Smooth muscle cell (in vitro differentiated cells): ENCODE measurements around the gene LIPC. TPM values are rescaled to one million over a fixed set of nuclear protein-coding genes. Genes with fewer than 3 reads are reported as not detected.

ENCODE experiments used
- DNase-seq: peaks from one replicate; lab custom pipeline; 2025; ENCODE audit not compliant: unreplicated experiment; lab: John Stamatoyannopoulos, UW
- H2AFZ ChIP-seq: fragments of 200-600 bp; sonication (generic); 2 replicates; pipeline ENCODE4 v1.6.0; 2016; ENCODE audit warnings: antibody characterized with exemption, low read depth, mild to moderate bottlenecking
- H3F3A ChIP-seq: fragments of 200-600 bp; sonication (generic); 2 replicates; pipeline ENCODE4 v1.6.0; 2017; ENCODE audit warnings: antibody characterized with exemption, low read depth
- H3K27ac ChIP-seq: fragments of 200-600 bp; sonication (generic); 2 replicates; pipeline ENCODE4 v1.5.1; 2016; ENCODE audit warnings: low read depth, mild to moderate bottlenecking
- H3K27me3 ChIP-seq: fragments of 200-600 bp; sonication (generic); 2 replicates; pipeline ENCODE4 v1.6.1; 2016; ENCODE audit warnings: low read depth, mild to moderate bottlenecking
- H3K36me3 ChIP-seq: fragments of 200-600 bp; sonication (generic); 2 replicates; pipeline ENCODE4 v1.5.1; 2016; ENCODE audit warnings: low read depth
- H3K4me1 ChIP-seq: fragments of 200-600 bp; sonication (generic); 2 replicates; pipeline ENCODE4 v1.5.1; 2016; ENCODE audit warnings: low read depth
- H3K4me2 ChIP-seq: fragments of 200-600 bp; sonication (generic); 2 replicates; pipeline ENCODE4 v1.6.0; 2016; ENCODE audit warnings: mild to moderate bottlenecking
- H3K4me3 ChIP-seq: fragments of 200-600 bp; sonication (generic); 2 replicates; pipeline ENCODE4 v1.5.1; 2016; ENCODE audit warnings: mild to moderate bottlenecking
- H3K79me2 ChIP-seq: fragments of 200-600 bp; sonication (generic); 2 replicates; pipeline ENCODE4 v1.6.0; 2016; ENCODE audit warnings: low read depth, mild to moderate bottlenecking
- H3K9ac ChIP-seq: fragments of 200-600 bp; sonication (generic); 2 replicates; pipeline ENCODE4 v1.6.0; 2016; ENCODE audit warnings: low read depth
- H3K9me3 ChIP-seq: fragments of 200-600 bp; sonication (generic); replicated peaks from 2 replicates; pipeline ENCODE4 v1.5.1; 2016; ENCODE audit warnings: low read depth
- H4K20me1 ChIP-seq: fragments of 200-600 bp; sonication (generic); 2 replicates; pipeline ENCODE4 v1.6.0; 2016; ENCODE audit warnings: low read depth
- CTCF ChIP-seq: fragments of 200-600 bp; sonication (generic); IDR thresholded peaks from 2 replicates; pipeline ENCODE4 v1.5.1; 2017; ENCODE audit warnings: borderline replicate concordance, mild to moderate bottlenecking, antibody characterized with exemption; ENCODE audit not compliant: insufficient read depth, poor library complexity, severe bottlenecking
- WGBS: methylation state at CpG from one replicate; pipeline ENCODE4 v1.1.7; 2016; ENCODE audit warnings: low lambda C conversion rate; 5-methylcytosine and 5-hydroxymethylcytosine counted together
- polyA plus RNA-seq: library from polyadenylated mRNA; unstranded; fragments of >200 nt; fragmentation: Nextera tagmentation; extraction: Ambion mirVana; gene quantifications from 2 replicates; pipeline ENCODE4 v1.2.1, GENCODE V29; 2016
- total RNA-seq: library from RNA; depleted of rRNA; stranded (reverse); fragments of >200 nt; gene quantifications from 2 replicates; pipeline ENCODE4 v1.2.3, GENCODE V29; 2014

LIPC gene
- total and polyA plus RNA-seq, 2 experiments from 2014 or later = not detected

GRCh38 chr15:58606577-58607080 lies 174.8 kb downstream of the LIPC start:
- no peak overlapping the region for H3K27ac ChIP-seq
- H3F3A ChIP-seq = no peaks in the 10 kb centered on the region
- TF ChIP-seq CTCF = no peak
- peaks cover 1% of the 10 kb centered on the region for H3K36me3 ChIP-seq
- H3K27me3 ChIP-seq = no peaks in the 10 kb centered on the region
- H3K9me3 ChIP-seq = no peaks in the 10 kb centered on the region
- H3K9ac ChIP-seq = no peak overlapping the region
- peaks cover 21% of the 10 kb centered on the region for H3K79me2 ChIP-seq
- WGBS = 87% methylated on average over 4 of the region's 4 CpGs
- no peak overlapping the region for H3K4me2 ChIP-seq
- peaks cover 4% of the 10 kb centered on the region for H3K4me1 ChIP-seq
- DNase-seq = no peak
- H3K4me3 ChIP-seq = no peak overlapping the region
- H4K20me1 ChIP-seq = peaks cover 12% of the 10 kb centered on the region
- H2AFZ ChIP-seq = no peak overlapping the region

GRCh38 chr15:58608129-58608590 lies 176.4 kb downstream of the LIPC start:
- Histone ChIP-seq H3K27me3 (no peaks in the 10 kb centered on the region), H3K36me3 (no peaks in the 10 kb centered on the region), H3K4me3 (no peak overlapping the region), H3K79me2 (peaks cover 21% of the 10 kb centered on the region), H3K9ac (no peak overlapping the region), H3K27ac (peak overlapping the region; percentile 79), H3K4me2 (peak overlapping the region; percentile 67), H3K4me1 (peaks cover 4% of the 10 kb centered on the region), H2AFZ (no peak overlapping the region), H3F3A (no peaks in the 10 kb centered on the region), H4K20me1 (peaks cover 27% of the 10 kb centered on the region), H3K9me3 (no peaks in the 10 kb centered on the region)
- 29% methylated on average over 5 of the region's 5 CpGs for WGBS
- TF ChIP-seq CTCF = no peak
- DNase-seq = no peak

- no peak for TF ChIP-seq CTCF
- H3K9me3 ChIP-seq = no peaks in the 10 kb centered on the region
- peak overlapping the region; percentile 67 for H3K4me2 ChIP-seq
- no peaks in the 10 kb centered on the region for H3F3A ChIP-seq
- H3K4me1 ChIP-seq = peaks cover 4% of the 10 kb centered on the region
- H3K4me3 ChIP-seq = no peak overlapping the region
- no peak overlapping the region for H2AFZ ChIP-seq
- no peak overlapping the region for H3K9ac ChIP-seq
- H3K27me3 ChIP-seq = no peaks in the 10 kb centered on the region
- H3K27ac ChIP-seq = peak overlapping the region; percentile 79
- no peaks in the 10 kb centered on the region for H3K36me3 ChIP-seq
- 50% methylated on average over 1 of the region's 1 CpG for WGBS
- H4K20me1 ChIP-seq = peaks cover 28% of the 10 kb centered on the region
- DNase-seq = no peak
- H3K79me2 ChIP-seq = peaks cover 27% of the 10 kb centered on the region
Observed at GRCh38 chr15:58608711-58609110, 176.9 kb downstream of the LIPC start.
